GM19463 (cell line): ENCODE results near the gene USP5.

ENCODE experiments used
- ATAC-seq: cut with Tn5 transposase; IDR thresholded peaks from one replicate; pipeline ENCODE4 v1.9.1; 2021; ENCODE audit warnings: mild to moderate bottlenecking, moderate library complexity; ENCODE audit not compliant: unreplicated experiment

USP5 gene

GRCh38 chr12:6909421-6910145, 57.6 kb downstream of the USP5 start:
- ATAC-seq, result no peak

- no peak for ATAC-seq
Observed at GRCh38 chr12:6912164-6912935, 60.4 kb downstream of the USP5 start.

DNA sequence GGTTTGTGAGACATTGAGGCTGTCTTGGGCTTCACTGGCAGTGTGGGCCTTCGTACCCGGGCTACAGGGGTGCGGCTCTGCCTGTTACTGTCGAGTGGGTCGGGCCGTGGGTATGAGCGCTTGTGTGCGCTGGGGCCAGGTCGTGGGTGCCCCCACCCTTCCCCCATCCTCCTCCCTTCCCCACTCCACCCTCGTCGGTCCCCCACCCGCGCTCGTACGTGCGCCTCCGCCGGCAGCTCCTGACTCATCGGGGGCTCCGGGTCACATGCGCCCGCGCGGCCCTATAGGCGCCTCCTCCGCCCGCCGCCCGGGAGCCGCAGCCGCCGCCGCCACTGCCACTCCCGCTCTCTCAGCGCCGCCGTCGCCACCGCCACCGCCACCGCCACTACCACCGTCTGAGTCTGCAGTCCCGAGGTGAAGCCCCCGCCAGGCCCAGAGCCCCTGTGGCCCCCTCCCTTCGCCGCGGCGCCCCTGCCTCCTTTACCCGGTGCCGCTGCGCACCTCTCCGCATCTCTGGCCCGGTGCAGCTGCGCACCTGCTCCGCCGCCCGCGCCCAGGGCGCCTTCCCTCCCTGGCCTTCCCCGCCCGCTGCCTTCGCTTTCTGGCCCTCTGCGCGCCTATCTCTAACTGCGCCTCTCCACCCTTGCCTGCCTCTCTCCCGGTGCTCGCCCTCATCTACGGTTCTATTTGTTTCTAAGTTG, 62.4 kb downstream of the USP5 start, which contains the start of gene ENO2:
Gene ENO2 (plus strand): TSS at position 335 of the 701 bp plus-strand sequence. CDS start 1,253 bp downstream, outside the sequence.
- ATAC-seq, result peak; percentile 83

DNA sequence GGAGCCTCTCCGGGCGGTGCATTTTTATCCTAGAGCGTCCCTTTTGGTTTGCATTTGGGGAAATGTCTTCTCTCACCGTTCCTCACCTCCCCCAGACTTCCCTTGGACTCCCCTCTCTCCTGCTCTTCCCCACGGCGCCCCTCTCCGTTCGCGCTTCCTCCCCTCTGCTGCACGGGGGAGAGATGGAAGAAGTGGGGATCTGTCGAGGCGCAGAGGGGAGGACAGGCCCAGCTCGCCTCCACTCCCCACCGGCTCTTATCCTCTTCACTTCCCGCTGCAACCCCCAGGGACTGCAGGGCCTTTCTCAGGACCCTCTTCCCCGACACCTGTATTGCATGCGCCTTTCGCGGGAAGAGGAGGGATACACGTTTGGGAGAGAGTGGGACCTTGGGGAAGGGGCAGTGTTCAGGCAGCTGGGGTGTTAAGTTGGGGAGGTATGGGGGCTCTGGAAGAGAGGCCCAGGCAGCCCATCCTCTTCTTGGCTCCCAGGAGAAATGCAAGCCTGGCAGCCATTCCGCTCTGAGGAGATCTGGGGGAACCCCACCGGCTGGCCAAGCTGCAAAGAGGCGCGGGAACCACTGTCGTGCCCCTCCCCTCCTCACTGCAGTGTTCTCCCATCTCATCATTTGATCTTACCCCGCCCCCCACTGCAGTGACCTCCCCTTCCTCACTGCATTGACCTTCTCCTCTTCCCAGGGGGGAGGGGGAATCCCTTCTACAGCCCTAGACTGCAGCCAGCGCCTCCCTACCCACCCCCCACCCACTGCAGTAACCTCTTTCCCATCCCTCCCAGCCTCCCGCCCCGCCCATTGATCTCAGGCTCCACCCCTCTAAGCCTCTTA, 63.2 kb downstream of the USP5 start:
- no peak for ATAC-seq

DNA sequence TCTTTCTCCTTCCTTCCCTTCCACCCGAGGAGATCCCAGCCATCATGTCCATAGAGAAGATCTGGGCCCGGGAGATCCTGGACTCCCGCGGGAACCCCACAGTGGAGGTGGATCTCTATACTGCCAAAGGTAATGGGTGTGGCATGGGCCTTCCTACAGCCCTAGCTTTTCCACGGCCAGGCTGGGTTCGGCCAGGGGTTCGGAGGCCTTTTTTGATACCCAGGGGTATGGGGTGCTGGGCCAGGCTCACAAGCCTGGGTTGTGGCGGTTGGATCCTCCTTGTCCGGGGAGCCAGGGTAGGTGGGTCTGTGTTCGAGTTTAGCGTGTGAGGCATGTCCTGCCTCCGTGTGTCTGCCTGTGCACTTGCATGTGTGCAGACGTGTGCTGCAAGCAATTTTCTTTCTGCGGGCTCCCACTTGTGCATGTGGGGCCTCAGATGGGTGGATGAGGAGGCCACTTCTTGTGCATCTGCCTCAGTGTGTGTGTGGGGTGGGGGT, 63.9 kb downstream of the USP5 start:
- ATAC-seq, result no peak
